Right lobe of liver (tissue), 6 donors: ENCODE results near the gene RBM42. TPM values are rescaled to one million over a fixed set of nuclear protein-coding genes. Genes with fewer than 3 reads are reported as not detected.

Source experiments
- ATAC-seq, 4 donors: fragments of 200-7000 bp; cut with Tn5 transposase; one replicate each; pipeline ENCODE4 v1.9.1; 2020; ENCODE audit warnings: mild to moderate bottlenecking in 4 of 4, moderate library complexity in 4 of 4
- DNase-seq, 3 donors: peaks; one replicate each; pipeline ENCODE4 v3.0.0-alpha.2; 2020
- H3K27ac ChIP-seq, 3 donors: fragments of 200-600 bp; one replicate each; pipeline ENCODE4 v1.8.0; 2022
- H3K27me3 ChIP-seq, 2 donors: fragments of 200-600 bp; one replicate each; pipeline ENCODE4 v1.8.0; 2022
- H3K36me3 ChIP-seq, 4 donors: fragments of 200-600 bp; sonication (generic) in 1 of 4; one replicate each; pipeline versions ENCODE4 v1.5.1 to v1.8.0; 2017 to 2022; ENCODE audit warnings: control low read depth in 1 of 4
- H3K4me1 ChIP-seq, 4 donors: fragments of 200-600 bp; sonication (generic) in 1 of 4; one replicate each; pipeline versions ENCODE4 v1.5.1 to v1.8.0; 2017 to 2022; ENCODE audit warnings: control low read depth in 1 of 4
- H3K4me3 ChIP-seq, 3 donors: fragments of 200-600 bp; one replicate each; pipeline ENCODE4 v1.8.0; 2022
- H3K9me3 ChIP-seq, 4 donors: fragments of 200-600 bp; sonication (generic) in 1 of 4; one replicate each; pipeline versions ENCODE4 v1.5.1 to v1.8.0; 2017 to 2022; ENCODE audit warnings: control low read depth in 1 of 4
- POLR2A ChIP-seq: fragments of 450-650 bp; IDR thresholded peaks from one replicate; pipeline ENCODE4 v1.6.1; 2017; ENCODE audit warnings: antibody characterized with exemption, mild to moderate bottlenecking
- WGBS: methylation state at CpG from one replicate; pipeline ENCODE4 v1.1.6; 2018; ENCODE audit warnings: low coverage, low lambda C conversion rate; ENCODE audit not compliant: insufficient coverage; ENCODE audit errors: missing lambda C conversion rate; 5-methylcytosine and 5-hydroxymethylcytosine counted together
- intact Hi-C, 2 donors: fragments of 100-400 bp; cut with DNase I; formaldehyde crosslinking; loops; one replicate each; pipeline versions ENCODE4 v1.11.2 to v1.14.1; 2022
- total RNA-seq, 6 experiments: library from RNA; depleted of rRNA in 2 of 6; stranded (reverse); fragments of >200 nt in 2 of 6; fragmentation: NEBNext Ultra II Directional in 3 of 6; extraction: Animal tissue kit (Norgen Biotek cat#: 25700) in 3 of 6; gene quantifications; one replicate each; pipeline versions ENCODE4 v1.1.0 to v1.2.4, GENCODE V29; 2016 to 2023
- TF ChIP-seq, protein P1 (sequence below), 4 donors: fragments of 200-600 bp in 3 of 4; fragments of 450-650 bp in 1 of 4; IDR thresholded peaks; one replicate each; pipeline versions ENCODE4 v1.5.1 to v1.8.0; 2016 to 2022; ENCODE audit warnings: antibody characterized with exemption in 4 of 4, mild to moderate bottlenecking in 2 of 4
- donor health status: DM: no; HTN: yes; CAD: no.
- donor health status: DM: no; HTN: no; CAD: no.
- donor health status: DM: no; HTN: no; CAD: no.
- donor health status: DM: no; HTN: yes; CAD: no.
- donor health status: DM: no; HTN: yes; CAD: no.

Gene RBM42
- total RNA-seq, 6 experiments from 2014 or later = 27.8 to 46.5 (median 31.0) TPM

DNA sequence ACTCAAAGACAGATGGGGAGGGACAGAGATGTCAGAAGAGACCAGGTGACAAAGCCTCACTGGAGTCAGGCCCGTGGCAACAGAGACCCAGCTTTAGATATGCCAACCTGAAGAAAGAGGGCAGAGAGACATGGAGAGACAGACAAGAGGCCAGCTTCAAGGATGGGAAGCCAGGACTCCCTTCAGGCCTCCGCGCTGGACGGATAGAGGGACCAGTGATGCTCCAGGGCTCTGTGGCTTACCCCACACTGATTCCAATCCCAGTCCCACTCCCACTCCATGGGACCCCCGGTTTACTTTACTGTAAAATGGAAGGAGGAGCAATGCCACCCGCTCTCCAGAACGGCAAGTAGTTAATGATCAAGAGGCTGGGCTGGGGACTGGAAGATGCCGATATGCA is 11.0 kb downstream of the RBM42 start:
- no peak overlapping the region for H3K27ac ChIP-seq
- DNase-seq = no peak
- no peaks in the 10 kb centered on the region for H3K9me3 ChIP-seq
- TF ChIP-seq POLR2A = no peak
- TF ChIP-seq, protein P1, sequence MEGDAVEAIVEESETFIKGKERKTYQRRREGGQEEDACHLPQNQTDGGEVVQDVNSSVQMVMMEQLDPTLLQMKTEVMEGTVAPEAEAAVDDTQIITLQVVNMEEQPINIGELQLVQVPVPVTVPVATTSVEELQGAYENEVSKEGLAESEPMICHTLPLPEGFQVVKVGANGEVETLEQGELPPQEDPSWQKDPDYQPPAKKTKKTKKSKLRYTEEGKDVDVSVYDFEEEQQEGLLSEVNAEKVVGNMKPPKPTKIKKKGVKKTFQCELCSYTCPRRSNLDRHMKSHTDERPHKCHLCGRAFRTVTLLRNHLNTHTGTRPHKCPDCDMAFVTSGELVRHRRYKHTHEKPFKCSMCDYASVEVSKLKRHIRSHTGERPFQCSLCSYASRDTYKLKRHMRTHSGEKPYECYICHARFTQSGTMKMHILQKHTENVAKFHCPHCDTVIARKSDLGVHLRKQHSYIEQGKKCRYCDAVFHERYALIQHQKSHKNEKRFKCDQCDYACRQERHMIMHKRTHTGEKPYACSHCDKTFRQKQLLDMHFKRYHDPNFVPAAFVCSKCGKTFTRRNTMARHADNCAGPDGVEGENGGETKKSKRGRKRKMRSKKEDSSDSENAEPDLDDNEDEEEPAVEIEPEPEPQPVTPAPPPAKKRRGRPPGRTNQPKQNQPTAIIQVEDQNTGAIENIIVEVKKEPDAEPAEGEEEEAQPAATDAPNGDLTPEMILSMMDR (IDR thresholded peaks at IDR 0.05) = no peak
- peaks cover 0 to 35% (median 6%) of the 10 kb centered on the region in 4 donors for H3K36me3 ChIP-seq
- no peak for ATAC-seq
- no peaks in the 10 kb centered on the region for H3K4me1 ChIP-seq
- H3K4me3 ChIP-seq = no peak overlapping the region
- H3K27me3 ChIP-seq = no peaks in the 10 kb centered on the region
- WGBS = 88% methylated on average over 7 of the region's 8 CpGs
- intact Hi-C loops = no loop called here

DNA sequence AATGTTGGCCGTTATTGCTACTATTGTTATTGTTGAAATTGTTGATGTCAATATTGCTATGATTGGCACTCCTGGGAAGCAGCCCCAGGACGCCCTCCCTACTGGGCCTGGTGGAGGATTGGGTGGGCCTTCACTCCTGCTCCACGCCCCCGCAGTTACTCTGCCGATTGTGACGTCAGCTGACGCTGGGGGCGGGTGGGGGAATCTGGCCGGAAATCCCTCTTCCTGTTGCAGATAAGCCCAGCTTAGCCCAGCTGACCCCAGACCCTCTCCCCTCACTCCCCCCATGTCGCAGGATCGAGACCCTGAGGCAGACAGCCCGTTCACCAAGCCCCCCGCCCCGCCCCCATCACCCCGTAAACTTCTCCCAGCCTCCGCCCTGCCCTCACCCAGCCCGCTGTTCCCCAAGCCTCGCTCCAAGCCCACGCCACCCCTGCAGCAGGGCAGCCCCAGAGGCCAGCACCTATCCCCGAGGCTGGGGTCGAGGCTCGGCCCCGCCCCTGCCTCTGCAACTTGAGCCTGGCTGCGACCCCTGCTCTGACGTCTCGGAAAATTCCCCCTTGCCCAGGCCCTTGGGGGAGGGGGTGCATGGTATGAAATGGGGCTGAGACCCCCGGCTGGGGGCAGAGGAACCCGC is 12.8 kb downstream of the RBM42 start, which contains the start of gene ETV2:
TSS of gene ETV2 (plus strand) at position 231 of the 637 bp plus-strand sequence. CDS start 716 bp downstream, outside the sequence.
- no peak within 1 kb of the TSS for H3K27ac ChIP-seq
- 47% methylated on average over 5 of the region's 28 CpGs for WGBS
- H3K4me3 ChIP-seq = no peak within 1 kb of the TSS
- no peaks in the 10 kb centered on the region for H3K9me3 ChIP-seq
- intact Hi-C loops = no loop called here
- DNase-seq (peak in 1 of 3 donors; percentile 60), ATAC-seq (no peak)
- peaks cover 0 to 17% (median 2%) of the 10 kb centered on the region in 4 donors for H3K36me3 ChIP-seq
- TF ChIP-seq, protein P1 (IDR thresholded peaks at IDR 0.05) = no peak
- TF ChIP-seq POLR2A = no peak
- H3K27me3 ChIP-seq = no peaks in the 10 kb centered on the region
- no peaks in the 10 kb centered on the region for H3K4me1 ChIP-seq

DNA sequence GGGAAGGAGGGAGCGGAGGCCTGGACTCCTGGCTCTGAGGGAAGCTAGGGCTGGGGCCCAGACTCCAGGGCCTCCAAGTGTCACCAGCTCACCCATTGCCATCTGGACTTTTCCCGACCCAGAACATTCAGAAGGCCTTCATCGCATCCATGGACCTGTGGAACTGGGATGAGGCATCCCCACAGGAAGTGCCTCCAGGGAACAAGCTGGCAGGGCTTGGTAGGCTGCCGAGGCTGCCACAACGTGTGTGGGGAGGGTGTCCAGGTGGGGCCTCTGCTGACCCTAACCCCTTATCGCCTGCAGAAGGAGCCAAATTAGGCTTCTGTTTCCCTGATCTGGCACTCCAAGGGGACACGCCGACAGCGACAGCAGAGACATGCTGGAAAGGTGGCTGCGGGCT is 13.5 kb downstream of the RBM42 start:
- H3K27me3 ChIP-seq = no peaks in the 10 kb centered on the region
- no peak overlapping the region for H3K27ac ChIP-seq
- DNase-seq (no peak), ATAC-seq (no peak)
- no peaks in the 10 kb centered on the region for H3K4me1 ChIP-seq
- 85% methylated on average over 4 of the region's 10 CpGs for WGBS
- TF ChIP-seq, protein P1 (IDR thresholded peaks at IDR 0.05) = no peak
- no peaks in the 10 kb centered on the region for H3K9me3 ChIP-seq
- peaks cover 0 to 10% (median 2%) of the 10 kb centered on the region in 4 donors for H3K36me3 ChIP-seq
- intact Hi-C loops = no loop called here
- H3K4me3 ChIP-seq = no peak overlapping the region

DNA sequence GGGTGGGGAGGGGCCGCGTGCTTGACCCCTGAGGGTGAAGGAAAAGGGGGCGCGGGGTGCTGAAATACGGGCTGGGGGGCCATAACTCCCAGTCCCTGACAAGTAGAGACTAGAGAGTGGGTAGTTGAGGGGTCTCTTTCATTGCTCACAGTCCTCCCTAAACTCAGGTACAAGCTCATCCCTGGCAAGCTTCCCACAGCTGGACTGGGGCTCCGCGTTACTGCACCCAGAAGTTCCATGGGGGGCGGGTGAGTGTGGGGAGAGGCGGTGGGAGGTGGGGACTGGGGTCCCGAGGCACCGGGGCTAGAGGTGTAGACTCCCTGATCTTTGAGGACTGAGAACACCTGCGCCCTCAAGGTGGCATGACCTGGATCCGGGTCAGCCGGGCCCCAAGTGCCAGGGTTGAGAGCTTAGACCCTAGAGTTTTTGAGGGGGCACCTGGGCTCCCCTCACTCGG is 14.0 kb downstream of the RBM42 start:
- Histone ChIP-seq H3K4me1 (no peaks in the 10 kb centered on the region), H3K4me3 (peak overlapping the region; percentile 59 to 73 (median 61)), H3K27me3 (no peaks in the 10 kb centered on the region), H3K27ac (peak overlapping the region; percentile 71 to 74 (median 74)), H3K9me3 (no peaks in the 10 kb centered on the region), H3K36me3 (peaks cover 0 to 5% (median under 1%) of the 10 kb centered on the region in 4 donors)
- intact Hi-C loops = no loop called here
- TF ChIP-seq POLR2A = no peak
- DNase-seq (peak in 1 of 3 donors; percentile 61), ATAC-seq (no peak)
- WGBS = 50% methylated on average over 4 of the region's 15 CpGs
